Measurements from ENCODE around the gene CCM2L. TPM values are rescaled to one million over a fixed set of nuclear protein-coding genes. Genes with fewer than 3 reads are reported as not detected.

CCM2L gene
- total RNA-seq, 1 donor from 2014 or later: 0.75 TPM

DNA sequence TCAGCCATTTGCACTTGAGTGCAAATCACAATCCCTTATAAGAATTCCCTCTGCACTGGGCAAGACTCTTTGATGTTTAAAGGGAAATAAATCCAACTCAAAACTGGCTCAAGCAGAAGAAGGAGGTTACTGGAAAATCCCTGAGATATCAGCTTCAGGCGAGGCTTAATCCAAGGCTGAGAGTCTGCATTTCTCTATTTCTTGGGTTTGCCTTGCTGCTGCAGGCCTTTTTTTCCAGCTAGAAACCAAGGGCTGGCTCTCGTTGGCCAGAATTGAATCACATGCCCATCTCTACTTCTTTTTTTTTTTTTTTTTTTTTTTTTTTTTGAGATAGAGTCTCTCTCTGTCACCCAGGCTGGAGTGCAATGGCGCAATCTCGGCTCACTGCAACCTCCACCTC, 53.5 kb downstream of the CCM2L start:
- no peaks in the 10 kb centered on the region for H3K36me3 Mint-ChIP-seq
- H3K27ac Mint-ChIP-seq: no peak overlapping the region
- peaks cover 24% of the 10 kb centered on the region for H3K27me3 ChIP-seq
- no peaks in the 10 kb centered on the region for H3K9me3 ChIP-seq (ENCODE audit: low read depth)
- no peaks in the 10 kb centered on the region for H3K9me3 Mint-ChIP-seq
- no peaks in the 10 kb centered on the region for H3K79me2 ChIP-seq (ENCODE audit: low read depth)
- no peak overlapping the region for H3K4me3 Mint-ChIP-seq
- H3F3A ChIP-seq (ENCODE audit: low read depth): no peaks in the 10 kb centered on the region
- H3K36me3 ChIP-seq: no peaks in the 10 kb centered on the region
- TF ChIP-seq CTCF (IDR thresholded peaks at IDR 0.05) (no peak), EZH2phosphoT487 (IDR thresholded peaks at IDR 0.05) (no peak)
- no peak overlapping the region for H3K4me2 ChIP-seq
- no peak for DNase-seq (ENCODE audit: low spot score)
- H3K4me1 Mint-ChIP-seq: peaks cover 2% of the 10 kb centered on the region
- no peak overlapping the region for H2AFZ ChIP-seq (replicated peaks)
- no peaks in the 10 kb centered on the region for H4K20me1 ChIP-seq (ENCODE audit: low read depth)
- no peak overlapping the region for H3K9ac ChIP-seq
- H3K27me3 Mint-ChIP-seq (ENCODE audit: insufficient read depth, low read depth): peaks cover 12% of the 10 kb centered on the region
- H3K4me1 ChIP-seq: peaks cover 3% of the 10 kb centered on the region
- no peak overlapping the region for H3K4me3 ChIP-seq
- H3K27ac ChIP-seq: no peak overlapping the region

GRCh38 chr20:32064667-32065066, 54.4 kb downstream of the CCM2L start:
- H3K36me3 Mint-ChIP-seq: no peaks in the 10 kb centered on the region
- no peak for DNase-seq (ENCODE audit: low spot score)
- no peak for TF ChIP-seq EZH2phosphoT487 (IDR thresholded peaks at IDR 0.05)
- TF ChIP-seq CTCF (IDR thresholded peaks at IDR 0.05): no peak
- no peak for TF ChIP-seq EZH2 (IDR thresholded peaks at IDR 0.05)
- Histone ChIP-seq H3K9me3 (ENCODE audit: low read depth) (no peaks in the 10 kb centered on the region), H3K36me3 (no peaks in the 10 kb centered on the region), H2AFZ (replicated peaks) (no peak overlapping the region), H3K27ac (no peak overlapping the region), H3K79me2 (ENCODE audit: low read depth) (no peaks in the 10 kb centered on the region), H4K20me1 (ENCODE audit: low read depth) (no peaks in the 10 kb centered on the region), H3K9ac (no peak overlapping the region), H3K4me3 (no peak overlapping the region), H3F3A (ENCODE audit: low read depth) (no peaks in the 10 kb centered on the region), H3K4me2 (no peak overlapping the region), H3K4me1 (peaks cover 3% of the 10 kb centered on the region), H3K27me3 (peaks cover 15% of the 10 kb centered on the region)
- no peak overlapping the region for H3K27ac Mint-ChIP-seq
- H3K4me1 Mint-ChIP-seq: peaks cover 2% of the 10 kb centered on the region
- peaks cover 12% of the 10 kb centered on the region for H3K27me3 Mint-ChIP-seq (ENCODE audit: insufficient read depth, low read depth)
- no peaks in the 10 kb centered on the region for H3K9me3 Mint-ChIP-seq
- no peak overlapping the region for H3K4me3 Mint-ChIP-seq

DNA sequence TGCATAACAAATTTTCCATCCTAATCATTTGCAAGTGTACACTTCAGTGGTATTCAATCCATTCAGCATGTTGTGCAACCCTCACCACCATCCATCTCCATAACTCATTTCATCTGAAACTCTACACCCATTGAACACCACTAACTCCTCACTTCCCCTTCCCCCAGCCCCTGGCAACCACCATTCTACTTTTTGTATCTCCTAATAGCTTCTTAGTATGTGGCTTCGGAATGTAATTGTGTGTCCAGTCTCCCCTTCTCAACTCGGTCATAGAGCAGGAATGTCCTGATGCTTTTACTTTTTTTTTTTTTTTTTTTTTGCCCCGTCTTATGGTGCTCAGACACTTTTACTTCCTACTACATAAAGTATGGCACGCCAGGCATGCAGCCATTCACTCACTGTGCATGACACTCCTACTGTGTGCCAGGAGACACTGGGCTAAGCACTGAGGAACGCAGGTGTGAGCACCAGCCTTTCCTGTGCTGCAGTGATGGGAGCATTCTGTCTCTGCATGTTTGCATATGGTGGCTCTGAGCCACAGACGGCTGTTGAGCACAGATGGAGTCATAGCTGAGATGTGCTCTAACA, 57.1 kb downstream of the CCM2L start:
- Histone ChIP-seq H3K4me3 (no peak overlapping the region), H3K4me1 (peaks cover 11% of the 10 kb centered on the region), H3K9ac (no peak overlapping the region), H2AFZ (replicated peaks) (no peak overlapping the region), H4K20me1 (ENCODE audit: low read depth) (no peaks in the 10 kb centered on the region), H3K36me3 (no peaks in the 10 kb centered on the region), H3K79me2 (ENCODE audit: low read depth) (no peaks in the 10 kb centered on the region), H3K27me3 (no peaks in the 10 kb centered on the region), H3F3A (ENCODE audit: low read depth) (peaks cover 4% of the 10 kb centered on the region), H3K27ac (no peak overlapping the region), H3K4me2 (no peak overlapping the region), H3K9me3 (ENCODE audit: low read depth) (no peaks in the 10 kb centered on the region)
- no peak for DNase-seq (ENCODE audit: low spot score)
- Mint-ChIP-seq H3K27ac (no peak overlapping the region), H3K4me1 (peaks cover 6% of the 10 kb centered on the region), H3K4me3 (no peak overlapping the region), H3K9me3 (no peaks in the 10 kb centered on the region), H3K36me3 (no peaks in the 10 kb centered on the region), H3K27me3 (ENCODE audit: insufficient read depth, low read depth) (peaks cover 5% of the 10 kb centered on the region)
- no peak for TF ChIP-seq EZH2 (IDR thresholded peaks at IDR 0.05)
- no peak for TF ChIP-seq CTCF (IDR thresholded peaks at IDR 0.05)
- TF ChIP-seq EZH2phosphoT487 (IDR thresholded peaks at IDR 0.05): no peak
